Kidney epithelial cell (primary cell): ENCODE results near the gene NCOR2. TPM values are rescaled to one million over a fixed set of nuclear protein-coding genes. Genes with fewer than 3 reads are reported as not detected.
A peak's percentile ranks its signal among the peaks of the same experiment; 100 is the strongest.

Experiments used
- DNase-seq: peaks from one replicate; pipeline ENCODE4 v3.0.0-alpha.2; 2010; ENCODE audit warnings: low read depth
- H3K27me3 ChIP-seq: 2 replicates; pipeline ENCODE4 v1.6.0; 2011; ENCODE audit warnings: low read length; ENCODE audit not compliant: control insufficient read depth, insufficient read depth
- H3K36me3 ChIP-seq: 2 replicates; pipeline ENCODE4 v1.5.1; 2011; ENCODE audit warnings: low read length; ENCODE audit not compliant: control insufficient read depth, insufficient read depth
- H3K4me3 ChIP-seq: 2 replicates; pipeline ENCODE4 v1.5.1; 2011; ENCODE audit warnings: low read depth, mild to moderate bottlenecking, control low read depth, low read length
- total RNA-seq: library from RNA; depleted of rRNA; stranded (reverse); fragments of >200 nt; gene quantifications from 2 replicates; pipeline ENCODE4 v1.2.3, GENCODE V29; 2015
- TF ChIP-seq, protein P1 (sequence below): IDR thresholded peaks from 2 replicates; pipeline ENCODE4 v1.5.1; 2011; ENCODE audit warnings: mild to moderate bottlenecking, moderate library complexity, low read length, control low read depth, inconsistent platforms; ENCODE audit not compliant: insufficient read depth, poor library complexity, severe bottlenecking

Gene NCOR2
- total RNA-seq, 1 donor from 2014 or later: 113 TPM

DNA sequence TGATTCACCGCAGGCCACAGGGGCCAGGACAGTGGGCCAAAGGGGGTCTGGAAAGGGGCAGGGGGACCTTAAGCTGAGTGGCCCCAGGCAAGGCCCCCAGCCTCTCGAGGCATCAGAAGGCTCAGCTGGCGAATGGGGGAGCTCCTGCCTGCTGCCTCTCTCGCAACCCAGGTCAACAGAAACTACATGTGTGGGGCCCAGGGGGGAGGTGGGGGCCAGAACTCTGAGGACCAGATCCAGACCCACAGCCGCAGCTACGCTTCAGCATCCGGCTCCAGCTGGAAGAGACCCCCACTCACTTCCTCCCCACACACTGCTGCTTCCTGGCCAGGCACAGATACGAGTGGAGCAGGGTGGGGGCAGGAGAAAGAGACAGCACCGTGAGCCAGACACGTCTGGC is 46.5 kb downstream of the NCOR2 start:
- Histone ChIP-seq H3K36me3 (peaks cover 1% of the 10 kb centered on the region), H3K4me3 (no peak overlapping the region), H3K27me3 (no peaks in the 10 kb centered on the region)
- TF ChIP-seq, protein P1, sequence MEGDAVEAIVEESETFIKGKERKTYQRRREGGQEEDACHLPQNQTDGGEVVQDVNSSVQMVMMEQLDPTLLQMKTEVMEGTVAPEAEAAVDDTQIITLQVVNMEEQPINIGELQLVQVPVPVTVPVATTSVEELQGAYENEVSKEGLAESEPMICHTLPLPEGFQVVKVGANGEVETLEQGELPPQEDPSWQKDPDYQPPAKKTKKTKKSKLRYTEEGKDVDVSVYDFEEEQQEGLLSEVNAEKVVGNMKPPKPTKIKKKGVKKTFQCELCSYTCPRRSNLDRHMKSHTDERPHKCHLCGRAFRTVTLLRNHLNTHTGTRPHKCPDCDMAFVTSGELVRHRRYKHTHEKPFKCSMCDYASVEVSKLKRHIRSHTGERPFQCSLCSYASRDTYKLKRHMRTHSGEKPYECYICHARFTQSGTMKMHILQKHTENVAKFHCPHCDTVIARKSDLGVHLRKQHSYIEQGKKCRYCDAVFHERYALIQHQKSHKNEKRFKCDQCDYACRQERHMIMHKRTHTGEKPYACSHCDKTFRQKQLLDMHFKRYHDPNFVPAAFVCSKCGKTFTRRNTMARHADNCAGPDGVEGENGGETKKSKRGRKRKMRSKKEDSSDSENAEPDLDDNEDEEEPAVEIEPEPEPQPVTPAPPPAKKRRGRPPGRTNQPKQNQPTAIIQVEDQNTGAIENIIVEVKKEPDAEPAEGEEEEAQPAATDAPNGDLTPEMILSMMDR: no peak
- no peak for DNase-seq

DNA sequence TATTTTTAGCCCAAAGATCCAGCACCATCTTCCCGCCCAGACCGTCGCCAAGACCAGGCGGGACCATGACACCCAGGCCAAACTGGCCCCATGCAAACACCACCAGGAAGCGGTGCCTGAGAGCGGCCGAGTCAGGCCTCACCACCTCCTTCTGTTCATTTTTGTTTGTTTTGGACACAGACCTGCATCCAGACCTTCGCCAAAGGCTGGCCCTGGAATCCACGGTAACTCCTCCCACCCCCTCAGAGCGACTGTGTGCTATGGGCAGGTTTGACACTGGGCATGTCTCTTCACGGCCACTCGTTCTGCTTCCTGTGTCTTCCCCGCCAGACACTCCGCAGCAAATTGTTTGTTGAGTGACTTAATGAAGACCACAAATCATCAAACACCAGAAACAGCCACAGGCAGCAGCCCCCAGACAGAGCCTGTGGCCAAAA is 47.1 kb downstream of the NCOR2 start:
- no peak for DNase-seq
- H3K4me3 ChIP-seq: no peak overlapping the region
- TF ChIP-seq, protein P1: no peak
- no peaks in the 10 kb centered on the region for H3K27me3 ChIP-seq
- peaks cover 1% of the 10 kb centered on the region for H3K36me3 ChIP-seq

DNA sequence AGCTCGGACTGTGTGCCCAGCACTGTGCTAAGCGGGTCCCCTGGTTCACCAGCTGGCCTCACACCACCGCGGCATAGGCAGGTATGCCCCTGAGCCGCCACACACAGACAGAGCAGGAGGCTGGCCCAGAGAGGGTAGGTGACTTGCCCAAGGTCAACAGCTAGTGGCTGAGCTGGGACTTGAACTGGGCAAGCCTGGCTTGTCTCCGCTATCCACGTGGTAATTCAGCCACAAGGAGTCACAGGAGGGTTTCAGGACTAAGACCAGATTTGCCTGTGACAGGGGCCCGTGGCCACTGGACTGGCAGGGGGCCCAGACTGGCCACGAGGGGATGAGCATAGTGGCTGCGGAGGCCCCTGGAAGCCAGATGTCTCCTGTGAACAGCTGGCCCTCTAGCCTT is 47.7 kb downstream of the NCOR2 start:
- H3K36me3 ChIP-seq: peaks cover 1% of the 10 kb centered on the region
- H3K27me3 ChIP-seq: no peaks in the 10 kb centered on the region
- no peak overlapping the region for H3K4me3 ChIP-seq
- no peak for DNase-seq
- TF ChIP-seq, protein P1: no peak

DNA sequence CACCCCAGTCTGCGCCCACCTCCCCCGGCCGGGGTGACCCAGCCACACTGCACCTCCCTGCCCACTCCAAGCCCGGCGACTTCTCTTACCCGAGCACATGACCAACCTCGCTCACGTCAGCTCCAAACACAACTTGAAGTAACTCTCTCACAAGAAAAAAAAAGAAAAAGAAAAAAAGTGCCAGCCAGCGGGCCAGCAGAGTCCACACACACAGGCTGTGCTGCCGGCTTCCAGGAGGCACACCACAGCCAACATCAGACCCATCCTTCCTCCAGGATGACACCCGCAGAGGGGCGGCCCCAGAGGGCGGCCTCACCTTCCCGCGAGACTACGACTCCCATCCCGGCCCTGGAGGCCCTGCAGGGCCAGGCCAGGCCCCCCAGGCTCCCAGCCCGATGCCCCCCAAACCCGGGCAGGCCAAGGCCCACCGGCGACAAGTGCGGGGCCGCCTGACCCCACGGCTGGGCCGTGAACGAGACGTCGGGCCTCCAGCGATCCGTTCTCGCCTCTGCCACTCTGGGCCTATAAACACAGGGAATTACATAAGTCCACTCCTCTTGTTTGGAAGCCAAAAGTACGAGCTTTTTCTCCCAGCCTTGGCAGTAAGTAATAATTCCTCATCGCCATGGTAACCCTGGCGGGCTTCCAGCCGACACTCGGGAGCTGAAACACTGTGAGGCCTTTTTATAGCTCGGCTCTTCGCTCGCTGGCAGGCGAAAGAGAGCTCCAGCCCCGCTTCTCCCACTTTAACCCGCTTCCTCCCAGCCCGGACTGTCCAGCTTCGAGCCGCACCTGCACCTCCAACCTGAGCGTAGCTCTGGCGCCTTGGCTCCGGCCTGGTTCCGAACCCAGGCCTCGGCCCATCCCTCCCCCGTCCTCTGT is 49.1 kb downstream of the NCOR2 start:
- Histone ChIP-seq H3K4me3 (peak overlapping the region; percentile 65), H3K27me3 (no peaks in the 10 kb centered on the region), H3K36me3 (peaks cover 2% of the 10 kb centered on the region)
- TF ChIP-seq, protein P1: no peak
- DNase-seq: peak; percentile 96
